ENCODE data around the gene THRSP.
A peak's percentile ranks its signal among the peaks of the same experiment; 100 is the strongest.
"Not testable (repeated sequence)": the region's sequence is repeated elsewhere in the genome, so short reads cannot be mapped to it uniquely, and the experiment has no call there.

The THRSP gene

DNA sequence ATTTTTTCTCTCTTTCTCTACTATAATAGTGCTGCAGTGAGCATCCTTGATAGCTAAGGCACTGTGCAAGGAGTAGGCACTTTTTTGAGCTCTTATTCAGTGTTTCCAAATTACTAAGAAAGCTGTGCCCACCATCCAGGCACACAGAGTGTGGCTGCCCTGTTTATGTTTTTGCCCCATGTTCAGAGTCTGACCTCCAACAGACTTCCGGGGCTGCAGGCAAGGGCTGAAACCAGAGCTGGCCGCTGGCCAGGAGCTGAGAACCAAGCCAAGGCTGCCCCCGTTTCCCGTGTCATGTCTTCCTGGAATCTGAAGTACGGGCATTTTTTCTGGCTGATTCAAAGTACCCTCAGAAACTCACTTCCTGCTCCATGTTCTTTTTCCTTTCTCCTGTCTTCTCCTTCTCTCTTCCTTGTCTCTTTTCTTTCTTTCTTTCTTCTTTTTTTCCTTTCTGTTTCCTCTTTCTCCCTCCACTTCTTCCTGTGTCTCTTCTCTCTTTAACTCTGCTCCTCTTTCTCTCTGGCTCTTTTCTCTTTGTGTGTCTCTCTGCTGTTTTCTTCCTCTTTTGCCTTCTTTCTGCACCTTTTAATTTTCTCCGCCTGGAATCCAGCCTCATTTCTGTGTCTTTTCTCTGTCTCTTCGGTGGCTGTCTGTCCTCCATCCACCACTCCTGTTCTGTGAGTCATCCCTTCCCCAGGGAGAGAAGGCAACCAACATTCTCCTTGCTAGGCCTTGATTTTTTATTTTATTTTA lies 23.6 kb upstream of the THRSP start:
- DNase-seq, result no peak

DNA sequence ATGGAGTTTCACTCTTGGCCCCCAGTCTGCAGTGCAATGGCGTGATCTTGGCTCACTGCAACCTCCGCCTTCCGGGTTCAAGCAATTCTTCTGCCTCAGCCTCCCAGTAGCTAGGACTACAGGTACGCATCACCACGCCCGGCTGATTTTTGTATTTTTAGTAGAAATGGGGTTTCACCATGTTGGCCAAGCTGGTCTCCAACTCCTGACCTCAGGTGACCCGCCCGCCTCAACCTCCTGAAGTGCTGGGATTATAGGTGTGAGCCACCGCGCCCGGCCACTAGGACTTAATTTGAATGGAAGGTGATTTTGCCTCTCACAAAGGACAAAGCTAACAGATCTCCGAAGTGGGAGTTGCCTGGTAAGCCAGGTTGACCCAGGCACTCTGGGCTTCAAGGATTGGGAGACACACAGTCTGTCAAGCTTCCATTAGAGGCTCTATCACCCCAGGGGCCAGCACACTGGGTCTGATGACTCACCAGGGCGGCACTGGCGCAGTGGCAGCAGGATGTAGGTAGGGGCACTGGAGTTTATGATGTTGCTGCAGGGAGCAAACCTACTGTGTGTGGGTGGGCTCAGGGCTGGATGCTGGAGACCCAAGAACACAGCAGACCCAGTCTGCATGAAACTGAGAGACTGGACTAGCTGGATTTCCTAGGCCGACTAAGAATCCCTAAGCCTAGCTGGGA lies 22.8 kb upstream of the THRSP start:
- no peak for DNase-seq

DNA sequence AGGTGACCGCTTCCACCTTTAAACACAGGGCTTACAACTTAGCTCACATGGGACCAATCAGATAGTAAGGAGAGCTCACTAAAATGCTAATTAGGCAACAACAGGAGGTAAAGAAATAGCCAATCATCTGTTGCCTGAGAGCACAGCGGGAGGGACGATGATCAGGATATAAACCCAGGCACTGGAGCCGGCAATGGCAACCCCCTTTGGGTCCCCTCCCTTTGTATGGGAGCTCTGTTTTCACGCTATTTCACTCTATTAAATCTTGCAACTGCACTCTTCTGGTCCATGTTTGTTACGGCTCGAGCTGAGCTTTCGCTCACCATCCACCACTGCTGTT lies 22.3 kb upstream of the THRSP start:
- DNase-seq, result not testable (repeated sequence)

DNA sequence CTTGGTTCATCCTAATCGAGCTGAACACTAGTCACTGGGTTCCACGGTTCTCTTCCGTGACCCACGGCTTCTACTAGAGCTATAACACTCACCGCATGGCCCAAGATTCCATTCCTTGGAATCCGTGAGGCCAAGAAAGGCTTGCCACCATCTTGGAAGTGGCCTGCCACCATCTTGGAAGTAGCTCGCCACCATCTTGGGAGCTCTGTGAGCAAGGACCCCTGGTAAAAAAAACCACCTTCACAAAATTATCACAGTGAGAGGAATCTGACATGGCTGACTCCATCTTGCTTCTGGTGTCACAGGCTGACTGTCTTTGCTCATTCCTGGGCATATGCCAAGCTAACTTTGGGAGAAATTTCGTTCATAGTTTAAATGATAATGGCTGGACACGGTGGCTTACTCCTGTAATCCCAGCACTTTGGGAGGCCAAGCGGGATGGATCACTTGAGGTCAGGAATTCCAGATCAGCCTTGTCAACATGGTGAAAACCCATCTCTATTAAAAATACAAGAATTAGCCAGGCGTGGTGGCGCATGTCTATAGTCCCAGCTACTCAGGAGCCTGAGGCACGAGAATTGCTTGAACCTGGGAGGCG lies 21.7 kb upstream of the THRSP start:
- no peak for DNase-seq

DNA sequence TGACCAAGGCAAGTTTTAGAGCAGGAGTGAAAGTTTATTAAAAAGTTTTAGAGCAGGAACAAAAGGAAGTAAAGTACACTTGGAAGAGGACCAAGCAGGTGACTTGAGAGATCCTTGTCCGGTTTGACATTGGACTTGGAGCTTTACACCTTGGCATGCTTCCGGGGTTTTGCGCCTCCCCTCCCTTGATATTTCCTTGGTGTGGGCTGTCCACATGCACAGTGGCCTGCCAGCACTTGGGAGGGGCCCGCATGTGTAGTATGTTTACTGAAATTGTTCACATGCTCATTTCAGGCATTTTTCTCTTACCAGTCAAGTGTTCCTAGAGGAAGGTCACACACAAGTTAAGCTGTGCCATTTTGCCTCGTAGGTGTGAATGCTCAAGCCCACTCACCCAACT lies 19.0 kb upstream of the THRSP start:
- DNase-seq, result no peak

DNA sequence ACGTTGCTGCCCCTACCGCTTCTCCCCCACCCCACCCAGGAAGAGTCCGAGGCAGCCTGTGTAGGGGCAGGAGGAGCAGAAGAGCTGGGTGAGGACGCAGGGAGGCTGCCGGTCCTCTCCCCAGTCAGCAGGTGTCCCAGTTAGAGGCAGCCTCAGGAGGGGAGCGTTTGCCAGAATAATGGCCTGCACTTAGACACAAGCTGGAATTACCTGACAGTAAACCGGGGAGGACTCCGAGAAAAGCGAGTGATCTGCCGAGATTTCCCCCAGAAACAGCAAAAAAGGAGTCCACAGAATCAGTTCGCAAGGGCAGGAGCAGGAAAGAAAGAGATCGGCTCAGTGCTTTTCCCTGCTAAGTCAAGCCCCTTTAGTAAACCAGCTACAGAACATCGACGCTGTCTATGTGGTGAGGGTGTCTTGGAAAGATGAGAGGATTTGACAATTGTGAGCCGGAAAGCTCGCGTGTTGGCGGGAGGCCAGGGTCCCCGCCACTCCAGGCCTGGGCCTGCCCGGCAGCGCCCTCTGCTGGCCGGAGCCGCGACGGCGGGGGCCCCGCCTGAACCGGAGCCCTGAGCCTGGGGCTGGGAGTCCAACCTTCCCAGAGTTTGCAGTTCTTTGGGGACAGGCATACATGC lies 17.7 kb upstream of the THRSP start:
- DNase-seq, result peak; percentile 65

DNA sequence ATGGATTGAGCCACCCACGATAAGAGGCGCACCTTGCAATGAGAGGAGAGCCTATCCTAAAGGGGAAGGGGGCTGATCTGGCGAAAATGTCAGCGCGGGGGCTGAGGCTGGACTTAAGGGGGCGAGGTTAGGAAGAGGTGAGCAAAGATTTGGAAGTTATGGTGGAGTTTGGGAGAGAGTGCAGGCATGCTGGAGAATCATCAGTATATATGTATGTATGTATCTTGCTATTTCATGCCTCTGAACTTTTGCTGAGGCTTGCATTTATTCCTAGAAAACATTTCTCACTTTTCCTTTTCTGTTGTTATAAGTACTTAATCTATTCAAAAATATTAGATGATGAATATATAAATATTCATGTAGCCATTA lies 17.2 kb upstream of the THRSP start:
- DNase-seq, result no peak

DNA sequence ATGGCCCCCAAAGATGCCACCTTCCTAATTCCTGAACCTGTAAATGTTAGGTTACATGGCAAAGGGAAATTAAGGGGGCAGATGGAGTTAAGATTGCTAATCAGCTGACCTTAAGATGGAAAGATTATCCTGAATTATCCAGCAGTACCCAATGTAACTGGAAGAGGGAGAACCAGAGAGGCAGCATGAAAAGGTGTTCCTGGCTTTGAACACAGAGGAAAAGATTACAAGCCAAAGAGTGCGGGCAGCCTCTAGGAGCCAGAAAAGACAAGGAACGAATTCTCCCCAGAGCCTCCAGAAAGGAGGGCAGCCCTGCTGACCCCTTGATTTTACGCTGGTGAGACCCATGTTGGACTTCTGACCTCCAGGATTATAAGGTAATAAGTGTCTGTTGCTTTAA lies 15.1 kb upstream of the THRSP start:
- DNase-seq, result no peak

DNA sequence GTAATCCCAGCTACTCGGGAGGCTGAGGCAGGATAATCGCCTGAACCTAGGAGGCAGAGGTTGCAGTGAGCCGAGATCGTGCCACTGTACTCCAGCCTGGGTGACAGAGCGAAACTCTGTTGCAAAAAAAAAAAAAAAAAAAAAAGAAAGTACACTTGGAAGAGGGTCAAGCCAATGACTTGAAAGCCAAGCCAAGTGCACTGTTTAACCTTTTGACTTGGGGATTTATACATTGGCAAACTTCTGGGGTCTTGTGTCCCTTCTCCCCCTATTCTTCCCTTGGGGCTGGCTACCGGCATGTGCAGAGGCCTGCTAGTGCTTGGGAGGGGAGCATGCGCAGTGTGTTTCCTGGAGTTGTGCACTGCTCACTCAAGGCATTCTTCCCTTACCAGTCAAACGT lies 14.3 kb upstream of the THRSP start:
- DNase-seq, result no peak

DNA sequence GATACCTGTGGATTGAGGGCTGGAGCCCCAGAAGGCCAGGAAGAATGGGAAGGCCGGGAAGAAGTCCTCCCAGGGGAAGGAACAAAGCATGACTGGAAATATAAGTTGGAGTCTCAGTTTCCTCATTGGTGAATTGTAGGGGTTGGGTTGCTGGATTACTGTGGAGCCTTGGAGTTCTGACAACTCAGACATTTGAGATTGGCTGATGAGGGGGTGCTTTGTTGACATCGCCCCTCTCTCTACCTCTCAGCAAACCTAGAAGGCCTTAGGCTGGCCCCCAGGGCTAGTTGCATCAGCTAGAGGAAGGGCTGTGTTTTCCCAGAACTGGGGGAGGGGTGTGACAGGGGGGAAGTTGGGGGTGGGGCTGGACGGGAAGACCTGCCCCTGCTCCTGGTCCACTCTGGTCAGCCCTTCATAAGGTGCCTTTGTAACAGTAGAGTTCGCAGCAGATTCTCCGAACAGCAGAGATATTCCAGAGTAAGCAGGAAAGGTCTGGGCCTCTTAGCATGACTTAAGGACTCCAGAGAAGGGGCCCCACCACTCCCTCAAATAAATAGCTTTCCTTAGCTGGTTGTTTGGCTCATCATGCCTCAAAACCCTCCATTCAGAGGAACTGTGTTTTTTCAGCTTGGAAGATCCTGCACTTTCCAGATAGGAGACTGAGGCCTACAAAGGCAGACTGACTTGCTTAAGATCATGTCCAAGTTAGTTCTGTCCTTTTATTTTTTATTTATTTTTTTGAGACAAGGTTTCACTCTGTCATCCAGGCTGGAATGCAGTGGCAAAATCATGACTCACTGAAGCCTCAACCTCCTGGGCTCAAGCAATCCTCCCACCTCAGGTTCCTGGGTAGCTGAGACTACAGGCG lies 12.5 kb upstream of the THRSP start:
- DNase-seq, result no peak

DNA sequence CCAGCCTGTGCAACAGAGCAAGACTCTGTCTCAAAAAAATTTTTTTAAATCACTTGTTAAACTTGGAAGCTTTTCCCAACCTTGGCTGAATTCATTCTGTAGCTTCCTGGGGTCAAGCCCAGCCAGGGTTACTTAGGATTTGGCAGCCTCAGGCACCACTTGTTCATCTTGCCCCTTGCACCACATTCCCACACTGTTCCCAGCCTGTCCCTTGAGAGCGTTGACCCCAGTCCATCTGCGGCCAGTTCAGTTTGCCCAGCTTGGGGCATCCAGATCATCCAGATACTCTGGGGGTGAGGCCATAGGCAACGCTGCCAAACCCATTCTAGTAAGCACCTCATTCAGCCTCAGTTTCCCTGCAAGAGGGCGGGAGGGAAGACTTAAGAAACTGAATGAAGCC lies 8.7 kb upstream of the THRSP start:
- no peak for DNase-seq

DNA sequence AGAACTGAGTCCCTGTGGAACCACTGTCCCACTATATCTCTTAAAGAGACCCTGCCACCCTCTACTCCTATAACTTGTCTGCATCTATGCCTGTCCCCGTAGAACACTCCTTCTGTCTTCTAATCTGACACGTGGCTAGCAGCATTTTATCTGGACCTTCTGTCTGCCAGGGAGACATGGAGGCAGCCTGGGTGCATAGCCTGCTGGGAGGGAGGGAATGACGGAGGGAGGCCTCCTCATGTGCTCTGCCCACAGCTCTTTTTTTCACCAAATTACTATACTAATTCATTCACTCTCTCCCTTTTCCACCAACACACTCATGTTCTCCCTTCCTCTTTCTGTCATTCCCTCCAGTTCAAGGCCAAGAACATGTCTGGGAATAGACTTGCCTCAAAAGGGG lies 7.6 kb upstream of the THRSP start:
- no peak for DNase-seq

DNA sequence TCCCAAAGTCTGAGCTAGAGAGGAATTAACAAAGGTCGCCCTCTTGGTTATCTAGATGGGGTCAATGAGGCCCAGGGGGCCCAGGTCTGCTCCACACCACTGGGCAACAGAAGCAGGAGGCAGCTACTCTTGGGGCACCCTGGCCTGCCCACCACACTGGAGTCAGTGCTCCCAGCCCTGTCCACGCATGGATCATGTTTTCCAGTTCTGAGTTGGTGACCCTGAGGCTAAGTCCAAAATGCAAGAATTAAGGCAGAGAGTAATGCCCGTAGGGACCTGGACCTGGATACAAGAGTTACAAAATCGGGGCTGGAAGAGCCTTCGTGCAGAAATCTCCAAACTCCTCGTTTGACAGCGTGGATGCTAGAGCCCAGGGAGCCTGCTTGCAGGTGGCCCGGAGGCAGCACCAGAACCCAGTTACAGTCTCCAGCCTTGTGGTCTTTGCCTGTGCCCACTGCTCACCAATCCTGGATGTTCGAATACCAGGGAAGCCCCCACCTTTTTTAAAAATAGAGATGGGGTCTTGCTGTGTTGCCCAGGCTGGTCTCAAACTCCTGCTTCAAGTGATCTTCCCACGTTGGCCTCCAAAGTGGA lies 6.1 kb upstream of the THRSP start:
- no peak for DNase-seq

DNA sequence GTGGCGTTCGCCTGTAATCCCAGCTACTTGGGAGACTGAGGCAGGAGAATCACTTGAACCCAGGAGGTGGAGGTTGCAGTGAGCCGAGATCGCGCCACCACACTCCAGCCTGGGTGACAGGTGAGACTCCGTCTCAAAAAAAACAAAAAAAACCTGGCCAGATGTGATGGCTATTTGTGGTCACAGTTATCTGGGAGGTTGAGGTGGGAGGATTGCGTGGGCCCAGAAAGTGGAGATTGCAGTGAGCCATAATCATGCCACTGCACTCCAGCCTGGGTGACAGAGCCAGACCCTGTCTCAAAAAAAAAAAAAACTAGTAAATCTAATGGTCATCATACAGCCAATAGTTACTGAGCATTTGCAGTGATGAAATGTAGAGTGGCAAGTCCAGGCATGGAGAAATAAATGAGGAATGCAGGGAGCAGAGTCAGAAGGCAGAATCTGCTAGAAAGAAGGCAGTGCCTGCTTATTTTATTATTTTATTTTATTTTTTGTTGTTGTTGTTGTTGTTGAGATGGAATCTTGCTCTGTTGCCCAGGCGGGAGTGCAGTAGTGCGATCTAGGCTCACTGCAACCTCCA lies 3.8 kb upstream of the THRSP start:
- not testable (repeated sequence) for DNase-seq

DNA sequence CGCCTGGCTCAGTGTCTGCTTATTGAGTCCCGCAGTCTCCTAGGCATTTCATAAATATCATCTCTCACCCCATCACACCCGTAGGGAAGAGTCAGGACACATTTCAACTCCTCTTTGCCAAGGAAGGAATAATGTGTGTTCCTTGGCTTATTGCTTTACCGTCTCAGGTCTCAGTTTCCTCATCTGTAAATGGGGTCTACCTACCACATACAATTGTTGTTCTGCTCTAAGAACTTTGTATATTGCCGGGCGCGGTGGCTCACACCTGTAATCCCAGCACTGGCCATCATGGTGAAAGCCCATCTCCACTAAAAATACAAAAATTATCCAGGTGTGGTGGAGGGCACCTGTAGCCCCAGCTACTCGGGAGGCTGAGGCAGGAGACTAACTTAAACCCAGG lies 3.1 kb upstream of the THRSP start:
- DNase-seq, result no peak

DNA sequence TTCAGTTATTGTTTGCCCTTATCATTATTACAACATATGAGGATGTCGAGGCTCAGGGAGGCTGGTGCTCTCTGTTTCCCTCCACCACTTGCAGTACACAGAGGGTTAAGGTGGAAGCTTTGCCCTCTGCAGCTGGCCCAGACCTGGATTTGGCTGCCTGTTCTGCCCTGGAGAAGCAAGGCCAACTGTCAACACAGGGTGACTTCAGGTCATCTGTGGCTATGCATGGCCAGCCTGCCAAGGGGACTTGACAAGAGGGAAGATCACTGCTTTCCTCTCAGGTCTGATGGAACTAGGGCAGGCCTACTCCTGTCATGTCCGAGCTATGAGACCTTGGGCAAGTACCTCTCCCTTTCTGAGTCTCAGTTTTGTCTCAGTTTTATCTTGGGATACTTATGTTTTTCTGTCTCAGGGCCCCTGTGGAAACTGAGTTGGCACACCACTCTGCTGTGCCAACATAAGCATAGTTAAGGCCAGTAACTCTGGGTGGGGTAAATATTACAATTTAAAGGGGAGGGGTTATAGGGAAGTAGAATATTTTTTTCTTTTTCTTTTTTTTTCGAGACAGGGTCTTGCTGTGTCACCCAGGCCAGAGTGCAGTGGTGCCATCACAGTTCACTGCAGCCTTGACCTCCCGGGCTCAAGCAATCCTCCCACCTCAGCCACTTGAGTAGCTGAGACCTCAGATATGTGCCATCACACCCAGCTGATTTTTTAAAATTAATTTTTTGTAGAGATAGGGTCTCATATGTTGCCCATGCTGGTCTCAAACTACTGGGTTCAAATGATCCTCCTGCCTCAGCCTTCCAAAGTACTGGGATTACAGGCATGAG lies 2.4 kb upstream of the THRSP start:
- no peak for DNase-seq

DNA sequence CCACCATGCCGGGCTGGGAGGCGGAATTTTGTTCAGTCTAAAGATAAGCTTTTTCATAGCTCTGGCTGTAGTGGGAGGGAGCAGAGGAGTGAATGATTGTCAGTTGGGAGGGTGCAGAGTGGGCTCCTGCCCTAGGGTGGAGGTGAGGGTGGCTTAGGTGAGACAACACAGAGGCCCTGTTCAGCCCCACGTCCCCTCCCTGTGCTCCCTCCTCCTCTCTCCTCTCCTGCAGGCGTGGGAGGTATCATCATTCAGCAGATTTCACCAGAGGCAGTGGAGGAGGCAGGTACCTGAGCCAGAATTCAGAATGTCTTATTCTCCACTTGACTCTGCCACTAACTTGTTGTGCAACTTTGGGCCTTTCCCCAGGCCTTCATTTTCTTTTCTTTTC lies 1.7 kb upstream of the THRSP start:
- no peak for DNase-seq

DNA sequence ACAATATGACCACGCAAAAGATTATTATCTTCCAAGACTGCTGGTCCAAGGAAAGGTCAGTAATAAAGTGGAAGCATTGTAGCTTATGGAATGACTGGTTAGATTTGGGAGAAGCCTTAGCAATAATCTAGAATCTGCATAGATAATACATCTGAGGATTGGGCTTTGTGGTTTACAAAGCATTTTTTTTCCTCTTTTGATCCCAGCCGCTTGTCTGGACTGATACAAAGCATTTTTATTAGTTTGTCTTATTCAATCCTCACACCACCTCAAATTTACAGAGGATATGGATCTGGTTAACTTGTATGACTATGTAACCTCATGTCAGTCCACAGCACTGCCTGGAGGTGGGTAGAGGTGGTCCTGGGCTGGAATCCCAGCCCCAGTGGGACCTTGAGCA lies 990 bp upstream of the THRSP start:
- no peak for DNase-seq

DNA sequence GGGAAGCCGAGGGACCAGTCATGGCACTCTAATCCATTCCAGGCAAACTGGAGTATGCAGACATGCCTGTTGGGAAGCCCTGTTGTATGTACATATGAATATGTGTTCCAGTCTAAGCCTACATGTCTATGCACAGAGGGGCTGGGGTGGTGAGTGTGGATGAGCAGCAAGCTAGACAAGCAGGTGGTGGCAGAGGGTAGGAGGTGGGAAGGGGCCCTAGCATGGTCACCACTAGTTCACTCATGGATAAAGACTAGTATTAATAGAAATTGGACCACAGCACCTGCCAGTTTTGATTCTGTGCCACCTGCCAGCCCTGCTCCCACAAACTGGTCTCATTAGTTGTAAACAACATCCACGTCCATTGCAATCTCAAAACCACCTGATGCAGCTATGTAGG lies 1.5 kb downstream of the THRSP start:
- no peak for DNase-seq

DNA sequence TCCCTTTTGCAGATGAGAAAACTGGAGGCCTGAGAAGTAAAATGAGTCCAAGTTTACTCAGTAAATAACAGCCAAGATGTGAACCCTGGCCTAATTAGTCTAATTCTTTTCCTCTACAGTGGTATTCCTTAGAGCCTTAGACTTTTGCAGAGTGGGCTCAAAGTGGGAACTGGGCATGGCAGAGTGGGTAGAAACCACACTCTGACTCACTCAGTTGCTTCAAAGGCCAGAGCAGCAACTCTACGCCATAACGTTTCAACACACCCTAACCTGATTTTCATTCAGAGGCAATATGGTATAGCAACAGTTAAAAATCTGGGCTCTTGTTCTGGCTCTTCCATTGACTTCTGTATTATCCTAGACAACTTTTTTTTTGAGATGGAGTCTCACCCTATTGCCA lies 2.8 kb downstream of the THRSP start:
- no peak for DNase-seq

DNA sequence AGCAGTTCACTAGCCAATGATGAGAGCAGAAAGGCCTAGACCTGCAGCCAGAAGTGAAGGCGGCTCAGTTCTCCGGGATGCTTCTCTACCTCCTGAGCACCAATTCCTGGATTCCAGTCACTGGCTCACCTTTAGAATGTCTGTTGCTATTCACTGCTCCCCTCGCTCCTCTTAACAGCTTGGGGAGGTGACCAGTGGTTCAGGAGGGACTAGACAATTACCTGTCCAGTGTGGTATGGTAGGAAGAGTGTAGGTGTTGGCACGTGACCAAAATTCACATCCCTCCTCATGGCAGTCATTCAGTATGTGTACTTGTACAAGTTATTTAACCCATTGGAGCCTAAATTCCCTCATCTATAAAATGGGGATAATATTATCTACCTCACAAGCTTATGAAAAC lies 4.0 kb downstream of the THRSP start:
- DNase-seq, result no peak

All from central memory CD4-positive, alpha-beta T cell (primary cell).